WTC11 (cell line): Measurements from ENCODE around the gene TRIM44.

Experiments used
- CREB1 ChIP-seq: sonication (generic); formaldehyde crosslinking; IDR thresholded peaks from 2 replicates; pipeline ENCODE4 v1.8.0; 2023; ENCODE audit warnings: mild to moderate bottlenecking, missing genetic modification reagents
- CREM ChIP-seq: sonication (generic); formaldehyde crosslinking; IDR thresholded peaks from 2 replicates; pipeline ENCODE4 v1.8.1; 2022; ENCODE audit warnings: mild to moderate bottlenecking, missing genetic modification reagents, moderate library complexity
- MAX ChIP-seq: sonication (generic); formaldehyde crosslinking; IDR thresholded peaks from 2 replicates; pipeline ENCODE4 v1.8.0; 2022; ENCODE audit warnings: mild to moderate bottlenecking, missing genetic modification reagents
- SOX15 ChIP-seq: fragments of 250-450 bp; sonication (Bioruptor Pico); IDR thresholded peaks from 2 replicates; pipeline ENCODE4 v1.9.0; 2021; ENCODE audit warnings: mild to moderate bottlenecking
- USF1 ChIP-seq: sonication (generic); formaldehyde crosslinking; IDR thresholded peaks from 2 replicates; pipeline ENCODE4 v1.8.0; 2022; ENCODE audit warnings: mild to moderate bottlenecking, missing genetic modification reagents
- USF2 ChIP-seq: sonication (generic); formaldehyde crosslinking; IDR thresholded peaks from 2 replicates; pipeline ENCODE4 v1.8.1; 2023; ENCODE audit warnings: mild to moderate bottlenecking, missing genetic modification reagents, moderate library complexity
- ZNF121 ChIP-seq: sonication (generic); formaldehyde crosslinking; IDR thresholded peaks from 2 replicates; pipeline ENCODE4 v1.8.0; 2023; ENCODE audit warnings: missing genetic modification reagents
- ZNF138 ChIP-seq: sonication (generic); formaldehyde crosslinking; conservative IDR thresholded peaks from 2 replicates; pipeline ENCODE4 v1.8.1; 2022; ENCODE audit warnings: mild to moderate bottlenecking, moderate library complexity, missing genetic modification reagents
- ZNF423 ChIP-seq: fragments of 250-450 bp; sonication (Bioruptor Pico); IDR thresholded peaks from 2 replicates; pipeline ENCODE4 v2.1.2; 2022; ENCODE audit warnings: mild to moderate bottlenecking, moderate library complexity
- TF ChIP-seq, protein P1 (sequence below): fragments of 200-600 bp; IDR thresholded peaks from 2 replicates; pipeline ENCODE4 v1.8.0; 2022; ENCODE audit warnings: antibody characterized with exemption
- TF ChIP-seq, protein P2 (sequence below): sonication (generic); formaldehyde crosslinking; conservative IDR thresholded peaks from 2 replicates; pipeline ENCODE4 v1.8.1; 2022; ENCODE audit warnings: mild to moderate bottlenecking, missing genetic modification reagents

DNA sequence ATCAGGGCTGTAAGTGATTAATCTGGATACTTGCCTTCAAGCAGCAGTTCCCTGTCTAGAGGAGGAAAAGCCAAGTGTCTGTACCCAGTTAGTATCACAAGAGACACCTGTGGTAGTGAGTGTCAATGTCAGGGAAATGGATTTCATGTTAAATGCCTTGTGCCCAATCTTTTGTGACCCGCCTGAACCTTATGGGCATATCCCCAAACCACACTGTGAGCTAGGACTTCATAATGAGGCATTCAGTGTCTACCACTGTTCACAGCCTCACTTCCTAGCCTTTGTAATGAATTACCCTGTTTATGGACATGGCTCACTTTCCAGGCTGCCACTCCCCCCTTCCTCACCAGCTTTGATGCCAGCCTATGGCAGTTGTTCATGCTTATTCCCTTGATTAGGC lies 125.1 kb downstream of the TRIM44 start:
- no peak for TF ChIP-seq USF2
- TF ChIP-seq MAX (CRISPR knock-in tag) = no peak
- TF ChIP-seq, protein P1, sequence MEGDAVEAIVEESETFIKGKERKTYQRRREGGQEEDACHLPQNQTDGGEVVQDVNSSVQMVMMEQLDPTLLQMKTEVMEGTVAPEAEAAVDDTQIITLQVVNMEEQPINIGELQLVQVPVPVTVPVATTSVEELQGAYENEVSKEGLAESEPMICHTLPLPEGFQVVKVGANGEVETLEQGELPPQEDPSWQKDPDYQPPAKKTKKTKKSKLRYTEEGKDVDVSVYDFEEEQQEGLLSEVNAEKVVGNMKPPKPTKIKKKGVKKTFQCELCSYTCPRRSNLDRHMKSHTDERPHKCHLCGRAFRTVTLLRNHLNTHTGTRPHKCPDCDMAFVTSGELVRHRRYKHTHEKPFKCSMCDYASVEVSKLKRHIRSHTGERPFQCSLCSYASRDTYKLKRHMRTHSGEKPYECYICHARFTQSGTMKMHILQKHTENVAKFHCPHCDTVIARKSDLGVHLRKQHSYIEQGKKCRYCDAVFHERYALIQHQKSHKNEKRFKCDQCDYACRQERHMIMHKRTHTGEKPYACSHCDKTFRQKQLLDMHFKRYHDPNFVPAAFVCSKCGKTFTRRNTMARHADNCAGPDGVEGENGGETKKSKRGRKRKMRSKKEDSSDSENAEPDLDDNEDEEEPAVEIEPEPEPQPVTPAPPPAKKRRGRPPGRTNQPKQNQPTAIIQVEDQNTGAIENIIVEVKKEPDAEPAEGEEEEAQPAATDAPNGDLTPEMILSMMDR = no peak
- TF ChIP-seq SOX15 (CRISPR knock-in tag) = no peak
- no peak for TF ChIP-seq USF1 (CRISPR knock-in tag)
- no peak for TF ChIP-seq ZNF423 (CRISPR knock-in tag)
- TF ChIP-seq ZNF138 (CRISPR knock-in tag) = no peak
- TF ChIP-seq, protein P2, sequence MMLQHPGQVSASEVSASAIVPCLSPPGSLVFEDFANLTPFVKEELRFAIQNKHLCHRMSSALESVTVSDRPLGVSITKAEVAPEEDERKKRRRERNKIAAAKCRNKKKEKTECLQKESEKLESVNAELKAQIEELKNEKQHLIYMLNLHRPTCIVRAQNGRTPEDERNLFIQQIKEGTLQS = no peak
- no peak for TF ChIP-seq CREM (CRISPR knock-in tag)
- no peak for TF ChIP-seq ZNF121
- no peak for TF ChIP-seq CREB1 (CRISPR knock-in tag)
